CD14-positive monocyte (primary cell): ENCODE data around the gene SMAD3. TPM values are rescaled to one million over a fixed set of nuclear protein-coding genes. Genes with fewer than 3 reads are reported as not detected.
A peak's percentile ranks its signal among the peaks of the same experiment; 100 is the strongest.

Experiments used
- DNase-seq, 3 donors: peaks; one replicate each; pipeline ENCODE4 v3.0.0-alpha.2; 2011 to 2022
- H2AFZ ChIP-seq: 2 replicates; pipeline ENCODE4 v1.6.0; 2012; ENCODE audit warnings: mild to moderate bottlenecking, low read depth, low read length, inconsistent platforms; ENCODE audit not compliant: insufficient read depth, poor library complexity, severe bottlenecking
- H3K27ac ChIP-seq, 2 donors: 1 replicate in 1 of 2; 2 replicates in 1 of 2; pipeline ENCODE4 v1.5.1; 2012 to 2013; ENCODE audit warnings: low read length in 2 of 2, control low read depth in 1 of 2, inconsistent platforms in 1 of 2, low read depth in 1 of 2, mild to moderate bottlenecking in 1 of 2
- H3K27me3 ChIP-seq, 2 donors: one replicate each; pipeline versions ENCODE4 v1.6.0 to v1.6.1; 2011 to 2013; ENCODE audit warnings: low read length in 2 of 2; ENCODE audit not compliant: control insufficient read depth in 2 of 2, insufficient read depth in 2 of 2
- H3K36me3 ChIP-seq, 2 donors: replicated peaks in 1 of 2; 1 replicate in 1 of 2; 2 replicates in 1 of 2; pipeline versions ENCODE4 v1.5.1 to v1.6.1; 2012 to 2013; ENCODE audit warnings: low read length in 2 of 2, control low read depth in 1 of 2, inconsistent platforms in 1 of 2, mild to moderate bottlenecking in 1 of 2; ENCODE audit not compliant: insufficient read depth in 2 of 2, control insufficient read depth in 1 of 2
- H3K4me1 ChIP-seq, 2 donors: 1 replicate in 1 of 2; 2 replicates in 1 of 2; pipeline versions ENCODE4 v1.5.1 to v1.6.1; 2012 to 2013; ENCODE audit warnings: low read length in 2 of 2, control low read depth in 1 of 2, inconsistent platforms in 1 of 2, mild to moderate bottlenecking in 1 of 2, moderate library complexity in 1 of 2; ENCODE audit not compliant: insufficient read depth in 2 of 2, control insufficient read depth in 1 of 2
- H3K4me2 ChIP-seq: replicated peaks from 2 replicates; pipeline ENCODE3; 2012; ENCODE audit warnings: low read length, moderate library complexity, mild to moderate bottlenecking; ENCODE audit not compliant: poor library complexity, severe bottlenecking; ENCODE audit errors: extremely low read depth
- H3K4me3 ChIP-seq, 3 experiments: fragments of 200-600 bp in 1 of 3; sonication (generic) in 1 of 3; replicated peaks in 1 of 3; 1 replicate in 2 of 3; 2 replicates in 1 of 3; pipeline ENCODE4 v1.5.1; 2011 to 2013; ENCODE audit warnings: low read length in 3 of 3, mild to moderate bottlenecking in 3 of 3, control low read depth in 2 of 3, low read depth in 2 of 3, inconsistent platforms in 1 of 3, moderate library complexity in 1 of 3
- H3K79me2 ChIP-seq: 2 replicates; pipeline ENCODE4 v1.6.0; 2012; ENCODE audit warnings: mild to moderate bottlenecking, control low read depth, inconsistent platforms, low read length, moderate library complexity; ENCODE audit not compliant: insufficient read depth
- H3K9ac ChIP-seq: 2 replicates; pipeline ENCODE4 v1.6.0; 2017; ENCODE audit warnings: low read length, mild to moderate bottlenecking; ENCODE audit not compliant: insufficient read depth, poor library complexity, severe bottlenecking
- H3K9me3 ChIP-seq, 2 donors: replicated peaks in 1 of 2; 1 replicate in 1 of 2; 2 replicates in 1 of 2; pipeline versions ENCODE4 v1.5.1 to v1.6.1; 2012 to 2013; ENCODE audit warnings: low read length in 2 of 2, control low read depth in 1 of 2; ENCODE audit not compliant: control insufficient read depth in 1 of 2, insufficient read depth in 1 of 2
- H4K20me1 ChIP-seq: 2 replicates; pipeline ENCODE4 v1.6.0; 2012; ENCODE audit warnings: mild to moderate bottlenecking, low read length, control low read depth, moderate library complexity; ENCODE audit not compliant: insufficient read depth
- H3K27ac Mint-ChIP-seq, 7 donors: one replicate each; pipeline ENCODE4 v1.8.0; 2020; ENCODE audit warnings: mild to moderate bottlenecking in 7 of 7, mixed read lengths in 7 of 7, moderate library complexity in 6 of 7, inconsistent platforms in 2 of 7
- H3K27me3 Mint-ChIP-seq, 3 donors: one replicate each; pipeline ENCODE4 v1.8.0; 2021 to 2022; ENCODE audit warnings: low read depth in 3 of 3, mild to moderate bottlenecking in 3 of 3, mixed read lengths in 3 of 3, moderate library complexity in 3 of 3, inconsistent platforms in 1 of 3
- H3K36me3 Mint-ChIP-seq, 2 donors: one replicate each; pipeline ENCODE4 v1.8.0; 2020; ENCODE audit warnings: mixed read lengths in 2 of 2, inconsistent platforms in 1 of 2, mild to moderate bottlenecking in 1 of 2
- H3K4me1 Mint-ChIP-seq: one replicate; pipeline ENCODE4 v1.8.0; 2020; ENCODE audit warnings: mild to moderate bottlenecking, mixed read lengths
- H3K4me3 Mint-ChIP-seq, 2 donors: one replicate each; pipeline ENCODE4 v1.8.0; 2020; ENCODE audit warnings: mild to moderate bottlenecking in 2 of 2, mixed read lengths in 2 of 2, moderate library complexity in 1 of 2
- H3K9me3 Mint-ChIP-seq, 7 donors: one replicate each; pipeline ENCODE4 v1.8.0; 2020 to 2022; ENCODE audit warnings: mixed read lengths in 7 of 7, mild to moderate bottlenecking in 6 of 7, moderate library complexity in 6 of 7, inconsistent platforms in 2 of 7
- WGBS: methylation state at CpG from one replicate; pipeline ENCODE4 v1.1.5; 2013; ENCODE audit warnings: missing lambda C conversion rate; ENCODE audit not compliant: insufficient coverage; 5-methylcytosine and 5-hydroxymethylcytosine counted together
- intact Hi-C, 2 donors: fragments of 100-400 bp; cut with micrococcal nuclease; formaldehyde crosslinking; loops; one replicate each; pipeline versions ENCODE4 v1.15.0 to v1.15.1; 2023
- polyA plus RNA-seq, 3 donors: library from polyadenylated mRNA; depleted of rRNA in 1 of 3; unstranded in 2 of 3; stranded (reverse) in 1 of 3; fragments of 300-500 nt in 2 of 3; fragments of >200 nt in 1 of 3; fragmentation: Illumina TruSeq in 2 of 3; gene quantifications; 1 replicate in 2 of 3; 2 replicates in 1 of 3; pipeline ENCODE4 v1.2.3, GENCODE V29; 2012 to 2021
- TF ChIP-seq, protein P1 (sequence below): fragments of 200-600 bp; IDR thresholded peaks from one replicate; pipeline ENCODE4 v1.8.0; 2022; ENCODE audit warnings: antibody characterized with exemption, mild to moderate bottlenecking

The SMAD3 gene
- polyA plus RNA-seq, 3 donors = 4.4 to 41.7 (median 5.4) TPM

GRCh38 chr15:67066041-67066958, 898 bp downstream of the SMAD3 start:
- H3K9ac ChIP-seq = peak overlapping the region; percentile 97
- peaks cover 28 to 39% of the 10 kb centered on the region in 2 donors for H3K36me3 Mint-ChIP-seq
- TF ChIP-seq, protein P1, sequence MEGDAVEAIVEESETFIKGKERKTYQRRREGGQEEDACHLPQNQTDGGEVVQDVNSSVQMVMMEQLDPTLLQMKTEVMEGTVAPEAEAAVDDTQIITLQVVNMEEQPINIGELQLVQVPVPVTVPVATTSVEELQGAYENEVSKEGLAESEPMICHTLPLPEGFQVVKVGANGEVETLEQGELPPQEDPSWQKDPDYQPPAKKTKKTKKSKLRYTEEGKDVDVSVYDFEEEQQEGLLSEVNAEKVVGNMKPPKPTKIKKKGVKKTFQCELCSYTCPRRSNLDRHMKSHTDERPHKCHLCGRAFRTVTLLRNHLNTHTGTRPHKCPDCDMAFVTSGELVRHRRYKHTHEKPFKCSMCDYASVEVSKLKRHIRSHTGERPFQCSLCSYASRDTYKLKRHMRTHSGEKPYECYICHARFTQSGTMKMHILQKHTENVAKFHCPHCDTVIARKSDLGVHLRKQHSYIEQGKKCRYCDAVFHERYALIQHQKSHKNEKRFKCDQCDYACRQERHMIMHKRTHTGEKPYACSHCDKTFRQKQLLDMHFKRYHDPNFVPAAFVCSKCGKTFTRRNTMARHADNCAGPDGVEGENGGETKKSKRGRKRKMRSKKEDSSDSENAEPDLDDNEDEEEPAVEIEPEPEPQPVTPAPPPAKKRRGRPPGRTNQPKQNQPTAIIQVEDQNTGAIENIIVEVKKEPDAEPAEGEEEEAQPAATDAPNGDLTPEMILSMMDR = no peak
- peaks cover 2 to 7% (median 6%) of the 10 kb centered on the region in 3 donors for H3K27me3 Mint-ChIP-seq
- WGBS = under 1% methylated on average over 30 of the region's 72 CpGs
- H3K36me3 ChIP-seq = peaks cover 9 to 13% of the 10 kb centered on the region in 2 donors
- no peak for DNase-seq
- H3K4me1 ChIP-seq = peaks cover 36 to 46% of the 10 kb centered on the region in 2 donors
- H2AFZ ChIP-seq = no peak overlapping the region
- peak overlapping the region; percentile 99 to 100 for H3K4me3 Mint-ChIP-seq
- peaks cover 0 to 6% (median 0%) of the 10 kb centered on the region in 7 donors for H3K9me3 Mint-ChIP-seq
- H4K20me1 ChIP-seq = peaks cover 54% of the 10 kb centered on the region
- no peaks in the 10 kb centered on the region for H3K9me3 ChIP-seq
- peak overlapping the region; percentile 95 for H3K4me2 ChIP-seq
- peaks cover 51% of the 10 kb centered on the region for H3K4me1 Mint-ChIP-seq
- H3K27ac Mint-ChIP-seq = peak overlapping the region; percentile 94 to 99 (median 98)
- H3K27ac ChIP-seq = peak overlapping the region; percentile 83 to 96
- intact Hi-C loops = loop anchor here (2.0 to 10.0 kb wide), 5 partner anchors 17 to 189 kb away; partner anchors contain the start of genes AAGAB (in 2 of the 2) and IQCH (in 2 of the 2)
- no peaks in the 10 kb centered on the region for H3K27me3 ChIP-seq
- peak overlapping the region; percentile 71 to 100 (median 79) for H3K4me3 ChIP-seq
- H3K79me2 ChIP-seq = peaks cover 54% of the 10 kb centered on the region
